ENCODE data around the gene ZBTB3. TPM values are rescaled to one million over a fixed set of nuclear protein-coding genes. Genes with fewer than 3 reads are reported as not detected.
A peak's percentile ranks its signal among the peaks of the same experiment; 100 is the strongest.

ZBTB3 gene
- total and polyA plus RNA-seq, 9 of the 15 experiments (the other 6 are each of a cell fraction or from before 2014, with no cell fraction given): 1.9 to 10.0 (median 4.9) TPM

- no peak for TF ChIP-seq ZBTB34 (CRISPR knock-in tag; IDR thresholded peaks at IDR 0.05)
- peak; percentile 94; the same call in 1 of the 2 replicates for TF ChIP-seq IRF2 (CRISPR knock-in tag; IDR thresholded peaks at IDR 0.05)
- peak; percentile 13 to 58; a peak in 3 of 4 replicates for TF ChIP-seq SIN3A (IDR thresholded peaks at IDR 0.05; ENCODE audit: borderline replicate concordance in 2 of 2, control insufficient read depth in 1 of 2, low read depth in 2 of 2, low read length in 2 of 2)
- no peak for TF ChIP-seq HNRNPH1 (optimal IDR thresholded peaks at IDR 0.05; ENCODE audit: low read depth, low read length)
- TF ChIP-seq, protein P1, sequence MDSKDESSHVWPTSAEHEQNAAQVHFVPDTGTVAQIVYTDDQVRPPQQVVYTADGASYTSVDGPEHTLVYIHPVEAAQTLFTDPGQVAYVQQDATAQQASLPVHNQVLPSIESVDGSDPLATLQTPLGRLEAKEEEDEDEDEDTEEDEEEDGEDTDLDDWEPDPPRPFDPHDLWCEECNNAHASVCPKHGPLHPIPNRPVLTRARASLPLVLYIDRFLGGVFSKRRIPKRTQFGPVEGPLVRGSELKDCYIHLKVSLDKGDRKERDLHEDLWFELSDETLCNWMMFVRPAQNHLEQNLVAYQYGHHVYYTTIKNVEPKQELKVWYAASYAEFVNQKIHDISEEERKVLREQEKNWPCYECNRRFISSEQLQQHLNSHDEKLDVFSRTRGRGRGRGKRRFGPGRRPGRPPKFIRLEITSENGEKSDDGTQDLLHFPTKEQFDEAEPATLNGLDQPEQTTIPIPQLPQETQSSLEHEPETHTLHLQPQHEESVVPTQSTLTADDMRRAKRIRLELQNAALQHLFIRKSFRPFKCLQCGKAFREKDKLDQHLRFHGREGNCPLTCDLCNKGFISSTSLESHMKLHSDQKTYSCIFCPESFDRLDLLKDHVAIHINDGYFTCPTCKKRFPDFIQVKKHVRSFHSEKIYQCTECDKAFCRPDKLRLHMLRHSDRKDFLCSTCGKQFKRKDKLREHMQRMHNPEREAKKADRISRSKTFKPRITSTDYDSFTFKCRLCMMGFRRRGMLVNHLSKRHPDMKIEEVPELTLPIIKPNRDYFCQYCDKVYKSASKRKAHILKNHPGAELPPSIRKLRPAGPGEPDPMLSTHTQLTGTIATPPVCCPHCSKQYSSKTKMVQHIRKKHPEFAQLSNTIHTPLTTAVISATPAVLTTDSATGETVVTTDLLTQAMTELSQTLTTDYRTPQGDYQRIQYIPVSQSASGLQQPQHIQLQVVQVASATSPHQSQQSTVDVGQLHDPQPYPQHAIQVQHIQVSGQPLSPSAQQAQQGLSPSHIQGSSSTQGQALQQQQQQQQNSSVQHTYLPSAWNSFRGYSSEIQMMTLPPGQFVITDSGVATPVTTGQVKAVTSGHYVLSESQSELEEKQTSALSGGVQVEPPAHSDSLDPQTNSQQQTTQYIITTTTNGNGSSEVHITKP (IDR thresholded peaks at IDR 0.05; ENCODE audit: partially characterized antibody): no peak
- no peak for TF ChIP-seq ZNF124 (CRISPR knock-in tag; IDR thresholded peaks at IDR 0.05)
- TF ChIP-seq, protein P2, sequence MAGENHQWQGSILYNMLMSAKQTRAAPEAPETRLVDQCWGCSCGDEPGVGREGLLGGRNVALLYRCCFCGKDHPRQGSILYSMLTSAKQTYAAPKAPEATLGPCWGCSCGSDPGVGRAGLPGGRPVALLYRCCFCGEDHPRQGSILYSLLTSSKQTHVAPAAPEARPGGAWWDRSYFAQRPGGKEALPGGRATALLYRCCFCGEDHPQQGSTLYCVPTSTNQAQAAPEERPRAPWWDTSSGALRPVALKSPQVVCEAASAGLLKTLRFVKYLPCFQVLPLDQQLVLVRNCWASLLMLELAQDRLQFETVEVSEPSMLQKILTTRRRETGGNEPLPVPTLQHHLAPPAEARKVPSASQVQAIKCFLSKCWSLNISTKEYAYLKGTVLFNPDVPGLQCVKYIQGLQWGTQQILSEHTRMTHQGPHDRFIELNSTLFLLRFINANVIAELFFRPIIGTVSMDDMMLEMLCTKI (IDR thresholded peaks at IDR 0.05; ENCODE audit: partially characterized antibody): no peak
- TF ChIP-seq IFI16 (CRISPR knock-in tag; IDR thresholded peaks at IDR 0.05): no peak
- TF ChIP-seq MCM3 (IDR thresholded peaks at IDR 0.05): no peak
- no peak for TF ChIP-seq SIRT6 (IDR thresholded peaks at IDR 0.05; ENCODE audit: low read depth, low read length)
- no peak for TF ChIP-seq ZNF584 (CRISPR knock-in tag; IDR thresholded peaks at IDR 0.05; ENCODE audit: low read depth)
- TF ChIP-seq SNAPC5 (CRISPR knock-in tag; IDR thresholded peaks at IDR 0.05): no peak
- TF ChIP-seq ESRRB (CRISPR knock-in tag; IDR thresholded peaks at IDR 0.05; ENCODE audit: borderline replicate concordance): no peak
- TF ChIP-seq ZNF740 (CRISPR knock-in tag; IDR thresholded peaks at IDR 0.05): no peak
- TF ChIP-seq ZNF740 (tag; IDR thresholded peaks at IDR 0.05): no peak
These were observed 33.2 kb upstream of the ZBTB3 start, which contains the start of gene TMEM179B (continued) for GRCh38 chr11:62787005-62787759.

Measured in K562 (cell line).